HPDE6-E6E7 (cell line): ENCODE measurements around the gene PLXNC1.

ENCODE experiments used
- DNase-seq: peaks from one replicate; pipeline ENCODE4 v3.0.0; 2011; ENCODE audit warnings: missing footprints; ENCODE audit errors: extremely low spot score

The PLXNC1 gene

DNA sequence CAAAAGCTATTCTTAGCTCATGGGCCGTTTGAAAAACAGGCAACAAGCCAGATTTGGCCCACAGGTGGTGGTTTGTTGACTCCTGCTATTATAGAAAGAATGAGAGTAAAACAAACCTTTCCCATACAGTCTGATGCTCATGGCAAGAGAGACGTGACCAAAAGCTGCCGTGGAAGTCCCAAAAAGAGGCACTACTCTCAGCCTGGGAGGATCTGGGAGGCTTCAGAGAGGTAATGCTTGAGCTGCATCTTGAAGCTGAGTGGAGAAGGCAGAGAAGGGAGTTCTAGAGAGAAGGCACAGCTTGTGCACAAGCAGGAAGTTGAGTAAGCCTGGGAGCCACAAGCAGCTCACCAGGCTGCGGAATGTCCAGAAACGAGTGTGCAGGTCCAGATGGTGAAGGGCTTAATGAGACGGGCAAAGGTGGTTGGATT lies 9.6 kb downstream of the PLXNC1 start:
- DNase-seq: no peak

GRCh38 chr12:94158666-94159065 lies 10.3 kb downstream of the PLXNC1 start:
- DNase-seq: no peak

- DNase-seq: no peak
Measured at GRCh38 chr12:94162108-94162507, 13.7 kb downstream of the PLXNC1 start.

- DNase-seq: no peak
Measured at GRCh38 chr12:94163850-94164249, 15.5 kb downstream of the PLXNC1 start.

DNA sequence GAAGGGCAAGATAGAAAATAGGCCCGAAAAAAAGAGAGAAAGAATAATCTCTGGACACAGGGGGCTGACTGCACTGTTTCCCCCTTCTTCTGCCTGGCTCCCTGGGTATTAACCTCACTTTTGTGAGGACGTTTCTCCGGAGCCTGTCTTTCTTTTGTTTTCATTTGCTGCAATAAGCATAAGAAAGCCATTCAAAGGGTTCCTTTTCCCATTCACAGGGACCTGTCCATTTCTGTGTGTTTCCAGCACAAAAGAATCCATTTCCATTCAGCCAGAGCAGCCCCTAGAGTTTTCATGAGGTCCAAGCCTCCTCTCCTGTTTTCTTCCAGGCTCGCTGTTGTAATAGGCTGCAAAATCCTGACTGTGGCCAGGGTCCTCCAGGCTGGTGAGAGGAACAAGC lies 16.8 kb downstream of the PLXNC1 start:
- no peak for DNase-seq

GRCh38 chr12:94165670-94166364 lies 17.4 kb downstream of the PLXNC1 start:
- no peak for DNase-seq

GRCh38 chr12:94167071-94167755 lies 18.8 kb downstream of the PLXNC1 start:
- no peak for DNase-seq

DNA sequence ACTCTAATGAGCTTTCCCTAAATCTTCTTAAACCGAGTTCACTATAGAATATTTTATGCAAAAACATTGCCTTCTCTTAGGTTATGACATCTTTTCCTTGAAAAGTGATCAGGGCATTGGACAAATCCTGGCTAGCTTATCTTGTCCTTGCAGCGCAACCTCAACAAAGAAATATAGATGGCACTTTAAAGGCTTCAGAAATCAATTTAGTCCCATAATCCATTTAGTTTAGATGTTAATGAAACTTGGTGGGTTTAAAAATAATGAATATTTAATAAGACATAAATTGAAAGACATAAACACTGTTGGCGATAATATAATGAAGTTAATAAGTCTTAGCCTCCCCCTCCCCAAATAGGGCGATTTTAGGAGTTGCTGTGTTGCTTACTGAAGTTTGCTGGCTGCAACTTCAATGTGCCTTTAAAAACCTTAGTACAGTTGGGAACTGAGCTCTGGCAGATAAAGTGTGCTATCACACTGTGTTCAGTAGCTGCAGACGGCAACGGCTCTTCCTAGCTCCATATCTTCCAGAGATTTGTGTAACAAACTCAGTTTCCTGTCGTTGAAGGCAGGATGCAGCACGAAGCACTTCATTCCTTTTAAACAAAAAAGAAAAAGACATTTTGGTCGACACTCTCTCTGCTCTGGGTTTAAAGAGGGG lies 19.5 kb downstream of the PLXNC1 start:
- DNase-seq: no peak

DNA sequence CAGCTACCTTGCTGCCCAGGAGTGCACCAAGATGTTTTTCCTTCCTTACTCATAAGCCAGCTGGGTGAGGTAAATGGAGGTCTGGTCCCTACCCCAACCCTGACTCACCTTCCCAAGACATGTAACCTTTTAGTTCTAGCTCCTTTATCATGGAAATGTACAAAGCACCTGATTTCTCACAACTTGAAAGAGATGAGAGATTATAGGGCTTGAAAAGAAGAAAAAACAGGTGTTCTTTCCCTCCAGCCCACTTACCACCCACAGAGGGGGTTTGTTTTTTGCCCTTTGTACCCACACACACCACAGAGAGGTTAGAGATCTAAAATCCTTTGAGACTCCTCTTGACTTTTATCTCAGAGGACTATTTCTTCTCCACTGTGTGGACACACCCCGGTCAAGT lies 21.1 kb downstream of the PLXNC1 start:
- no peak for DNase-seq

DNA sequence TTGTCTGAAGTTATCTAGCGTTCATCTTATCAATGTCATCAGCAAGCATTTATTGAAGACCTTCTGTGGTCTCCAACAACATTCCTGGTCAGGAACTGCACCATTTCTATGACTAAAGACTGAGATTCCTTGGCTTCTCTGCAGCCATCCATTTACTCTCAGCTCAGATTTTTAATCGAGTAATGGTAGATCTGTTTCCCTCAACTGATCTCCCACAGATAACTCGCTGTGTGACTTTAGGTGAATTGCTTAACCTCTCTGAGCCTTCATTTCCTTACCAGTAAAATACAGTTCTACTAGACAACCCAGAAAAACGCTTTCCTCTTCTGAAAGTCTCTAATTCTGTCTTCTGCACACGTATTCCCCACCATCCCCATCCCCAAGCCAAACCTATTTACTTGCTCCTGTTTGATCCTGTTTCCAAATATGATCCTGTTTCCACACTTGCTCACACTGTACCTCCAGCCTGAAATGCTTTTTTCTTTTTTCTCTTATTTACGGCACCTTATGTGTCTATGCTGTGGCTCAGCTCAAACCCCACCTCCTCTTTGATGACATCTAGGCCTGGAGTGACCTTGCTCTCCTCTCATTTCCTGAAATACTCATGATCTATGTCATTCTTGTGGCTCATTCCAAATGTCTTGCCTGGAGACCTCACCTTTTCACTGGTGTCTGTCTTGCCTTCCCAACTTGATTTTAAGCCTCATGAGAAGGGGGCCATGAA lies 21.8 kb downstream of the PLXNC1 start:
- DNase-seq: no peak

DNA sequence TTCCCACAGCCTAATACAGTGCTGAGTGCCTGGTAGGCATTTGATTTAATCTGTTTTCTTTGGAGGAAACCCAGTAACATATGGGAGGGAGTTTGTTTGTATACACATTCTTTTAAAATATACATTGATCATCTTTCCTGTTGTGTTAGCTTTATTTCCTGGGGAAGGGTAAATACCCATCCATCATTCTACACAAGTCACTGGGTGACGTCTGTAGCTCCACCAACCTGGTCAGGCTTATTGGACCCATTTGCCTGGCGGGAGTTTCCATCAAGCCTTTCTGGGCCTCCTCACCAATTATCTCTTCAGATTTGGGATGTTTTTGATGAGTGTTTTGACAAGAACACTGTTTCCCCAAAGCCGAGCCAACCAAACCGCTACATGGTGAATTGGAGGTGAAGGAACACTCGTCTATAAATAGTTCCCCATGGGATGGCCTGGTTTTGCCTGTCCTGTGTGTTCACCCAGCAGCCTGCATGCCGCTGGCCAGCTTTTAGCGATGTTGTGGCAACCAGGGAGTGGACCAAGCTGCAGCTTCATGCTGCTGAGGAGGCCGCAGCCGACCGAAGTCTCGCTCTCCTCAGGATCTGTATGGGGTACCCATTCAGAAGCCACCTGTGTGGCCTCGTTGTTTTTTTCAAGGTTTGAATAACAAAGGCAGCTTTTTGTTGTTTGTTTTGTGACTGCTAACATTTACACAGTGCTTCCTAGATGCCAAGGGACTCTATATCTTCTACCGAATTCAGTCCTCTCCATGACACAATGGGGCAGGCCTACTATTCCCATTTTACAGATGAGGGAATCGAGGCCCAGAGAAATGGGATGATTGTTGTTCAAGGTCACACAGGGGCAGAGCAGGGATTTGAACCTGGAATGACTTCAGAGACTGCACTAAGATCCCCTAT lies 22.6 kb downstream of the PLXNC1 start:
- DNase-seq: no peak

DNA sequence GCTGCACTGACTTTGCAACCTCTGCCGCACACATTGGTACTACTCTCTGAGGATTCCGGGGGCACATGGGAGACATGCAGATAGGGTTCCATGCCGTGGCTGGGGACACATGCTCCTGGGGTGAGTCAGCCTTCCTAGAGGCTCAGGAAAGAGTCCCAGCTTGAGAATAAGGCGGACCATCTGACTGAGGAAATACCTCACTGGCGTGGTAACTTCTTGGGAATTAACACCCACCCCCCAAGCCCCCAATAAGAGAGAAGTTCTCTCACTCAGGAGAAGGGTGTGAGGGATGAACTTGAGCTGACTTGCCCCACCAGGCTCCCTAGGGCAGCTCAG lies 23.2 kb downstream of the PLXNC1 start:
- DNase-seq: no peak

DNA sequence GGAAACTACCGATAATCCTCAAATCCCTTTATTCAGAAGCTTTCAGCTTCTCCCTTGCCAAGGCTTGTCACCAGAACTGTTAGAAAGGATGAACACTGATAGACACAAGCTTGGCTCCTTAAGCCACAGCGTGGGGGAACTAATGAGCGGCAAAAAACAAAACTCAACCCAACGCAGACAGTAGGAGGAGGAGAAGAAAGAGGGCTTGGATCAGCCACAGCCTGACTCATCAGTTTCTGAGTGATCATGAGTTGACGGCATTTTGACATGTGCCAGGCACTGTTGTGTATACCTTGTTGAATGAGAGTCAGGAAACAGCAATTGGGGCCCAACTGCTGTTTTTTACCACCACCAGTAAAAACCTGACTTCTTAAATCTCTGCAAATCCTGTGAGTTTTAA lies 23.7 kb downstream of the PLXNC1 start:
- no peak for DNase-seq

DNA sequence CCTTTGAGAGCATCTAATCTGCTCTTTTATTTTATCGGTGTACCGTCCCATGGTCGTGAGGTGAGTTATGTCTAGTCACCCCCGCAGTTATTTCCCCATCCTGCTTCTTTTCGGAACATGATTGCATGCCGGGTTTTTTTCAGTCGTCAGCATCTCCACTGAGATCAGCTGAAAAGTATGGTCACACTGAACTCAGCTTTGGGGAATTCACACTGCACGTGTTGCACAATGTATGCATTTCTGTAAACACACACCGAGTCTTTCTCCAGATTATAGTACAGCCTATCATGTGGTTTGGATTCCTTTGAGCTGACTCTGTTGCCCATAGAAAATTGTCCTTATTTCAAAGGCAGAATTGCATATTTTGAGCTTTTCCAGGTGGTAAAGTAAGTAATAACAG lies 24.6 kb downstream of the PLXNC1 start:
- DNase-seq: peak; percentile 21

DNA sequence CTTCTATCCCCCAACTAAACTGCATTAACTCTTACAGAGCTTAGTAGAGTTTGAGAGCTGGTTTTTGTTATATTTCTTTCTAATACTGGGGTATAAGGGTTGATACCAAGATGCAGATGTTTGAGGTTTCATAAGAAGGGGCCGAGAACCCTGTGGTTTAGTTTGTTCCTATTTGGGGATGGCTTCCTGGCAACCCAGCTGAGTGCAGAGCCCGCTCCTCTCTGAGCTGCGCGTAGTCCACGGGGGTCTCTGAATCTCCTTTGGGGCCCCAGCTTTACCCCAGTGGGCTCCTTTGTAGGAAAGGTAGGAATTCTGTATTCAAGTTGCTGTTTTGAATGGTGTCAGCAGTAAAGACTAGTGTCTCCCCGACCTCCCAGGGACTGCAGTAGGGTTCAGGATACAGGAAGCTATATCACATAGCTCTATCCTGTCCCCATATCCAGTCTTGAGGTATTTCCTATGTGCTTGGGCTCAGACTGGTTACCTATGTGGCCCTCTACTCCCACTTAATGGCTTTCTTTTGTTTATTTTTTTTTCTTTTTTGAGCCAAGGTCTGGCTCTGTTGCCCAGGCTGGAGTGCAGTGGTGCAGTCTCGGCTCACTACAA lies 25.4 kb downstream of the PLXNC1 start:
- no peak for DNase-seq

DNA sequence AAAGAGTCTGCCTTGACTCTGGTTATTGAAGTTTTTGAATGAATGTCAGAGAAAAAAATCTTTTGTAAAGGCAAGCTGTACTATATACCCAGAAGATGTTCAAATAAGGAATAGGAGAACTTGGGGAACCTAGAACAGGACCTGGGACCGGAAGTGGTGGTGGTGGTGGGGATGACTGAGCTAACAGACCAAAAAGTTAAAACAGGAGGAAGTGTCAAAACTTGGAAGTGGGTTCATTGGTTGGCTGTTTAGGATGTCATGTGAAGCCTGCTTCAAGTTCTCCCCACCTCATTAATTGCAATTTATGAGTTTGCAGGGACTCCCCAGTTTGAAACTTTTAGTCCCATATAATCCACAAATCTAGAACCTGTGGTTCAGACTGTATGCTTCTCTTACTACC lies 26.2 kb downstream of the PLXNC1 start:
- no peak for DNase-seq

GRCh38 chr12:94175763-94176668 lies 27.6 kb downstream of the PLXNC1 start:
- DNase-seq: no peak

GRCh38 chr12:94178054-94178453 lies 29.7 kb downstream of the PLXNC1 start:
- DNase-seq: no peak

DNA sequence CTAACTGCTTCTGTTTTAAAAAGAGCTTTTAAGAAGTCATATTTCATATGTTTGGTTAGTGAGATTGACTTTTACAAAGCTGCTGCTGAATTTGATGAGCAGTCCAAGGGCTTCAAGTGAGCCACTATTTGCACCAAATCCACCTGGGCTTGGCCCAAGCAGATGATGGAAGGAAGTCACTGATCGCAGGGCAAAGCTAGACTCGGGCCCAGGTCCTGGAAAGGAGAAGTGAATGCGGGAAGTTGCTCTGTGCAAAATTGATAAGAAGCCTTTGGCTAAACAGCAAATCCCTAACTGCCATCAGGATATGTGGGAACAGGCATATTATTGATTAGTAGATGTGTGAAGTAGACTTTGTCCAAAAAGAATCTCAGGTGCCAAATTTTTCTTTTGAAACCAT lies 30.5 kb downstream of the PLXNC1 start:
- DNase-seq: no peak

DNA sequence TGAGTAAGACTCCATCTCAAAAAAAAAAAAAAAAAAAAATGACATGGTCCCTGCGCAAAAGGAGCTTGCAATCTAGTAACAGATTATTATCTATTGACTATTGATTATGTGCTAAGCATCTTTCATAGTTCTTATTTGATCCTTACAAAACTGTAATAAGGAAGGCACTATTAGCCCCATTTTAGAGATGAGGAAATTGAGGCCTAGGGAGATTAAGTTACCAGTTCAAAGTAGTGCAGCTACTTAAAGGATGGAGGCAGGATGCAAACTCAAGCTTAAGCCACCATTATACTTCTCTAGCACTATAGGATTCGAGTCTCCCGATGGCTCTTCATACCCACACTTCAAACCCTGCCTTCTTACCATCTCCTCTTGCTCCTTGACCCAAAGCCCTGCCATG lies 31.3 kb downstream of the PLXNC1 start:
- no peak for DNase-seq
